Stimulated activated CD8-positive, alpha-beta memory T cell treated with anti-CD3 and anti-CD28 coated beads, Interleukin-7, amount 100 ng/mL, for 24 hours (primary cell): ENCODE data around the gene CLPSL1.

ENCODE experiments used
- DNase-seq: peaks from one replicate; pipeline ENCODE4 v3.0.0-alpha.2; 2020; ENCODE audit warnings: low read depth

The CLPSL1 gene

GRCh38 chr6:35797837-35798526 lies 17.2 kb downstream of the CLPSL1 start:
- no peak for DNase-seq

- no peak for DNase-seq
These were observed 17.9 kb downstream of the CLPSL1 start for GRCh38 chr6:35798706-35799105.

GRCh38 chr6:35801148-35801547 lies 20.3 kb downstream of the CLPSL1 start:
- no peak for DNase-seq

GRCh38 chr6:35804996-35805736 lies 24.3 kb downstream of the CLPSL1 start, which contains the start of gene LHFPL5:
LHFPL5 (plus strand) TSS chr6:35805352; CDS start chr6:35805671, 319 bp downstream.
- DNase-seq = peak; percentile 21

GRCh38 chr6:35808688-35809087 lies 27.9 kb downstream of the CLPSL1 start:
- no peak for DNase-seq

GRCh38 chr6:35809809-35810208 lies 29.0 kb downstream of the CLPSL1 start:
- DNase-seq = no peak

GRCh38 chr6:35810971-35811698 lies 30.3 kb downstream of the CLPSL1 start:
- no peak for DNase-seq

- no peak for DNase-seq
These were observed 30.8 kb downstream of the CLPSL1 start for GRCh38 chr6:35811699-35811995.

GRCh38 chr6:35817515-35817914 lies 36.7 kb downstream of the CLPSL1 start:
- no peak for DNase-seq

- no peak for DNase-seq
These were observed 42.8 kb downstream of the CLPSL1 start for GRCh38 chr6:35823601-35824000.

GRCh38 chr6:35824552-35825192 lies 43.9 kb downstream of the CLPSL1 start:
- DNase-seq = no peak

GRCh38 chr6:35829306-35829705 lies 48.5 kb downstream of the CLPSL1 start:
- DNase-seq = no peak

- DNase-seq = no peak
These were observed 50.6 kb downstream of the CLPSL1 start for GRCh38 chr6:35831257-35832007.

GRCh38 chr6:35833536-35833935 lies 52.7 kb downstream of the CLPSL1 start:
- DNase-seq = no peak
